Hippocampal formation (tissue), 2 donors: ENCODE results near the gene CNGA4.

Source experiments
- DNase-seq, 2 donors: peaks; one replicate each; lab custom pipeline; 2025; lab: John Stamatoyannopoulos, UW

Gene CNGA4, protein sequence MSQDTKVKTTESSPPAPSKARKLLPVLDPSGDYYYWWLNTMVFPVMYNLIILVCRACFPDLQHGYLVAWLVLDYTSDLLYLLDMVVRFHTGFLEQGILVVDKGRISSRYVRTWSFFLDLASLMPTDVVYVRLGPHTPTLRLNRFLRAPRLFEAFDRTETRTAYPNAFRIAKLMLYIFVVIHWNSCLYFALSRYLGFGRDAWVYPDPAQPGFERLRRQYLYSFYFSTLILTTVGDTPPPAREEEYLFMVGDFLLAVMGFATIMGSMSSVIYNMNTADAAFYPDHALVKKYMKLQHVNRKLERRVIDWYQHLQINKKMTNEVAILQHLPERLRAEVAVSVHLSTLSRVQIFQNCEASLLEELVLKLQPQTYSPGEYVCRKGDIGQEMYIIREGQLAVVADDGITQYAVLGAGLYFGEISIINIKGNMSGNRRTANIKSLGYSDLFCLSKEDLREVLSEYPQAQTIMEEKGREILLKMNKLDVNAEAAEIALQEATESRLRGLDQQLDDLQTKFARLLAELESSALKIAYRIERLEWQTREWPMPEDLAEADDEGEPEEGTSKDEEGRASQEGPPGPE

GRCh38 chr11:6238902-6239301, at the start of gene CNGA4:
Gene CNGA4 (plus strand): TSS chr11:6239089. CDS start chr11:6239207, 118 bp downstream.
- DNase-seq: no peak

DNA sequence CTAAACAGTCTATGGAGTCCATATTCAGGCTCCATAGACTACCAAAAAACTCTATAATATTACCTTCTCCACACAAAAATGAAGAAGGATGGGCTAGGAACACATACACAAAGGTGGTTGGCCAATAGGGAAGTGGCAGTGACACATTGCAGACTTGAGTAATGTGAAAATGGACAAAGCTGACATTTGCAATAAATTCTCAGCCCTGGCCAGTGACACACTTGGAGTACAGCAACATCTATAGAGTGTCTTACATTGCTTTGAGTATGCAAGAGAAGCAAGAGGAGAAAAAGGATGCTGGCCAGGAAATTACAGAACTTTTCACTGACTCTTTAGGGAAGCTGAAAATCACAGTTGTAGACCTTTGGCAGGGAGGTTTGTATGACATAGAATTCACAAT, 47.1 kb upstream of the CNGA4 start:
- DNase-seq: no peak

DNA sequence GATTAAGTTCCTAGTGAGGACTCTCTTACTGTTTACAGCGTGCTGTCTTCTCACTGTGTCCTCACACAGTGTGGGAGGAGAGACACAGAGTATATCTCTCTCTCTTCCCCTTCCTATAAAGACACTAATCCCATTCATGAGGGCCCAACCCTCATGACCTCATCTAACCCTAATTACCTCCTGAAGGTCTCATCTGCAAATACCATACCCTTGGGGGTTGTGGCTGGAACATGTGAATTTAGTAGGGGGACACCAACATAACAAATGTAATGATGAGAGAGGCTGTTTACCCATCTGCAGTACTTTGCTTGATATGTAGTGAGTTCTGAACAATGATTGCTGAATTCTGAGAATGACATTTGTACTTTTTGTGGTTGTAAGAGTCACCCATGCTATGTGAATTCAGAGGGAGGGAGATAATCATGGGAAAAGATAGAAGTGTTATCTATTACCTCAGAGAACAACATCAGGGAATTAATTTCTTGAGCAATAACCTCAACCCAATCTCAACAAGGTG, 44.8 kb upstream of the CNGA4 start:
- no peak for DNase-seq

DNA sequence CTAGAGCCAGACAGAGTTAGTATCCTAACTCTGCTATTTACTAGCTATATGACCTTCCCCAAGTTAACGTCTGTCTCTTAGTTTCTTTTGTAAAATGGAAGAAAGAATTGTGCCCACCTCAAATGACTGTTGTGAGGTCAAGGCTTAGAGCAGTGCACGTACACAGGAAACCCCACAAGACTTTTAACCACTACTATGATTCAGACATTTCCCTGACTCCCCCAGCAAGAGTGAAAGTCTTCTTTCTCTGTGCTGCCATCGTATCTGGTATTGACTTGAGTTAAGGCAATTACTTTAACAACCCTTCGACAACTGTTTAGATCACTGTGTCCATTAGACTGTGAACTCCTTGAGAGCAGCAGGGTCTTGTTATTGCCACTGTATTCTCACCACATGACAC, 42.5 kb upstream of the CNGA4 start:
- no peak for DNase-seq

GRCh38 chr11:6197466-6198200, 41.3 kb upstream of the CNGA4 start:
- DNase-seq: no peak

GRCh38 chr11:6199174-6199810, 39.6 kb upstream of the CNGA4 start, which contains the start of gene OR52W1:
Gene OR52W1 (plus strand): TSS chr11:6199224. CDS start chr11:6199224, 0 bp downstream.
- no peak for DNase-seq

- no peak for DNase-seq
These were observed 37.9 kb upstream of the CNGA4 start for GRCh38 chr11:6200975-6201374.

GRCh38 chr11:6201481-6201880, 37.4 kb upstream of the CNGA4 start:
- no peak for DNase-seq

GRCh38 chr11:6202041-6202440, 36.8 kb upstream of the CNGA4 start:
- DNase-seq: no peak

GRCh38 chr11:6203327-6203726, 35.6 kb upstream of the CNGA4 start:
- no peak for DNase-seq

DNA sequence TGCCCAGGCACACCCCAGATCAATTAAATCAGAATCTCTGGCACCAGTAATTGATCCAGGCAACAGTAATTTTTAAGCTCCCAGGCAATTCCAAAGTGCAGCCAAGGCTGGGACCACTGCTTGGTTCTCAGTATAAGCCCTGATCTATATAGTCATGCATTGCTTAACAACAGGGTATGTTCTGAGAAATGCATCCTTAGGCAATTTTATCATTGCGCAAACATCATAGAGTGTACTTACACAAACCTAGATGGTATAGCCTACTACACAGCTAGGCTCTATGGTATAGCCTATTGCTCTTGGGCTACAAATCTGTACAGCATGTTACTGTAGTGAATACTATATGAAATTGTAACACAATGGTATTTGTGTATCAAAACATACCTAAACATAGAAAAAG, 34.2 kb upstream of the CNGA4 start:
- no peak for DNase-seq

DNA sequence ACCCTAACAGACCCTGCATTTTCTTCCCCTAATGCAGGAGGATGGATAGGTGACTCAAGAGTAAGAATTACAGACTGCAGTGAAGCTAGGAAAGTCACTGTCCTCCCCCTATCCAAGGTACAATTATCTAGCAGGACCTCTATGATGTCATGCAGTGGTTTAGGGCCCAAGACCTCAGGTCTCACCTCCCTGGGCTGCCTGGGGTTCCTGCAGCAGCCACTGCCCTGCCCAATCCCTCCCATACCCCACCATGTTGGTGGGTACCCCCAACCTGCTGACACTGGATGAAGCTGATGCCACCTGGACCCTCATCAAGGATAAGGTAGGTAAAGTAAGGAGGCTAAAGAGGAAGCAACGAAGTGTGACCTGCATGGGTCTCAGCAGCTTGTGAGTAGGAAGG, 33.5 kb upstream of the CNGA4 start, which contains the start of gene C11orf42:
Gene C11orf42, plus strand, starts transcription at position 192 of the 400 bp plus-strand sequence. Its CDS starts 59 bp downstream, at position 251.
- DNase-seq: no peak

- no peak for DNase-seq
These were observed 32.3 kb upstream of the CNGA4 start for GRCh38 chr11:6206456-6207180.

- no peak for DNase-seq
These were observed 29.1 kb upstream of the CNGA4 start for GRCh38 chr11:6209801-6210200.

- DNase-seq: no peak
These were observed 28.5 kb upstream of the CNGA4 start for GRCh38 chr11:6210274-6210955.

DNA sequence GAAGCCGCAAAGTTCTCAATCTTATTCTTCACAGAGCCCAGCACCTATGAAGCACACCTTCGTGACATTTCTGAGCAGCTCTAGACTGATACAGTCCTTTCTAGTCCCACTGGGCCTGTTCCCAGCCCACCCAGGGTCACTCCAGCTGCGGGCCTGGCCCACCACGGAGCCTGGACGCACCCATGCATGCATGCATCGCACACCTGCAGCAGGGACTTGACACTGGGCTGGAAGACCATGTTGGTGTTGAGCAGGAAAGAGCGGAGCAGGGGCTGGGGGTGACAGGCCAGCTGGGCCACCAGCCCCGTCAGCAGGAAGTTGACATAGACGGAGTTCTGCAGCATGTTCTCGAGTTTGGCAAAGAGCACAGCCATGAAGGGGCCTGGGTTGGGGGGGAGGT, 24.4 kb upstream of the CNGA4 start:
- no peak for DNase-seq

GRCh38 chr11:6216501-6216900, 22.4 kb upstream of the CNGA4 start:
- DNase-seq: no peak

DNA sequence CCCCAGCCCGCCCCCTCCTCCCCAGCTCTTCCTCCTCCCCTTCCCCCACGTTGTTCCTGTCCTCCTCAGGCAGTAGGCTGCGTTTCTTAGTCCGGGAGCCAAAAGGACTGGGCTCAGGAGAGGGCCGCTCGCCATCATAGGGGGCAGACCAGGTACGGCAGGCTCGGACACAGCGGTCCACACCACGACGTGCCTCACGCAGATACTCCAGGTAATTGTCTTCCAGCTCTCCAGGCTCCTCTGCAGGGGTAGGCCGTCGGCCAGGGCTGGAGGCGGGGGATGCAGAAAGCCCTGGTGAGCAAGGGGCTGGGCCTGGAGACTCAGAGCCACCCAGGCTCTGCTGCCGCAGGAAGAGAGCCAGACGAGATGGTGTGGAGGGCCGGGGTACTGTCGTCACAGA, 21.2 kb upstream of the CNGA4 start:
- DNase-seq: no peak

DNA sequence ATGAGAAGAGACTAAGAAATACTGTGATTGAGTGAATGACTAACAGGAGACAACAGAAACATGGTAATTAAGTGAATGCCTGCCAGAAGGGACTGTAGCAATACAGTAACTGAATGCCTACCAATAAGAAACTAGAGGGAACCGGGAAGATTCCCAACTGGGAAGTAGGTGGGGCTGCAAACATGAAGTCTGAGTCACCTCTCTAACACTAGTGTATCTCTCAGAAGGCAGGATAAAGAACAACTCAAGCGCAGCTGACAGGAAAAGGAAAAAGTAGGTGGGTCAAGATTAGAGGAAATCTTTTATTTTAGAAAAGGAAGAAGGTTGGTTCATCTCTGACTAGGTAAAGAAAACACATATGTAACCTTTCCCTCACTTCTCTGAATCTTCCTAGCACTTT, 19.5 kb upstream of the CNGA4 start:
- no peak for DNase-seq

DNA sequence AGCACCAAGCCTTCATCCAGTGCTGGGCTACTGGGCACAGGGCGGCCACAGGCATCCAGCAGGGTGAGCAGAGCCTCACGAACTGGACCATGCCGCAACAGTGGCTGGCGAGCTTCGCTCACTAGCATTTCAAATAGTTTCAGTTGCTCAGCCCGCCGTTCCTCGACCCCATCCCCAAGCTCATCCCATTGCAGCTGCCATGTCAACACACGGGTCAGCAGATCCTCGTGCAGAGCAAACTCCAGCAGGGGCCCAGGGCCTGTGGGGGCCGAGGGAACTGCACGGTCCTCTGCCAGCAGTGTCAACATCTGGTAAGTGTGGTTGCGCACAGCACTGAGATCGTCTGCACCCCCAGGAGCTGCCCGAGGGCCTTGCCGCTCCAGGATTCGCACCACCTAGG, 15.0 kb upstream of the CNGA4 start:
- no peak for DNase-seq

- DNase-seq: no peak
These were observed 14.5 kb upstream of the CNGA4 start for GRCh38 chr11:6224421-6224820.
